HG02623 (cell line): Measurements from ENCODE around the gene HOXD9.

Experiments
- ATAC-seq: cut with Tn5 transposase; IDR thresholded peaks from one replicate; pipeline ENCODE4 v1.9.1; 2021; ENCODE audit warnings: moderate library complexity; ENCODE audit not compliant: unreplicated experiment

HOXD9 gene

DNA sequence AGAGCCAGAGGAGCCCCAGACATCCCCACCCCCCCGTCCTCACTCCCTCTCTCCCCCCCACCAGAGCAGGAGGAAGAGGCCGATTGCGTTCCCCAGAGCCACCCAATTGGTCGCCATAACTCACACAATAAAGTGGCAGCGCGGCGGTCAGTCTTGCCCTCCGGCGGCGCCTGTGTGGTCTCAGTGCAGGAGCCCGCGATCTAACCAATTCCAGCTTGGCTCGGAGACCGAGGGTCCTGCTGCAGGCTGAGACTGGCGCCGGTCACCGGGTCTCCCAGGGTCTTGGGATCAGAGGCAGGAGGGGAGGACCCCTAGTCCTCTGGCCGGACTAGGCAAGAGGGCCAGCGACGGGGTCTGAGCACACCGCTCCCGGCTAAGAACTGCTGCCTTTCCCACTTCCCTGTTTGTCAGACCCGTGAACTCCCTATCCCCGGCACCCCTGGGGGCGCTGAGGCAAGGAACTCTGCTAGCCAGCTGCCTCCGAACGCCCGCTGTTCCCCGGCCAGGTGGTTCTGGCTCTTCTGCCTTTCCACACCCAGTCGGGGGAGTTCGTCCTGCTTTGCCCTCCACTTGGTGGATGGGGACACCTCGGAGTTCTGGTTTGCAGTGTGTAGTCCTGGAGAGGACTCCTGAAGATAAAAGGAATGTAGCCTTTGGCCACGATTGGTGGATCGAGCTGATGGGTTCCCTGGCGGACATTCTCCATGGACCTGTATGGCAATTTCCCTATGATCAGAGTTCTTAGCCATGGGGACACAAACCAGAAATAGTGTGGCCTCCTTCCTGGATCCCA lies 24.0 kb upstream of the HOXD9 start:
- ATAC-seq, result no peak

DNA sequence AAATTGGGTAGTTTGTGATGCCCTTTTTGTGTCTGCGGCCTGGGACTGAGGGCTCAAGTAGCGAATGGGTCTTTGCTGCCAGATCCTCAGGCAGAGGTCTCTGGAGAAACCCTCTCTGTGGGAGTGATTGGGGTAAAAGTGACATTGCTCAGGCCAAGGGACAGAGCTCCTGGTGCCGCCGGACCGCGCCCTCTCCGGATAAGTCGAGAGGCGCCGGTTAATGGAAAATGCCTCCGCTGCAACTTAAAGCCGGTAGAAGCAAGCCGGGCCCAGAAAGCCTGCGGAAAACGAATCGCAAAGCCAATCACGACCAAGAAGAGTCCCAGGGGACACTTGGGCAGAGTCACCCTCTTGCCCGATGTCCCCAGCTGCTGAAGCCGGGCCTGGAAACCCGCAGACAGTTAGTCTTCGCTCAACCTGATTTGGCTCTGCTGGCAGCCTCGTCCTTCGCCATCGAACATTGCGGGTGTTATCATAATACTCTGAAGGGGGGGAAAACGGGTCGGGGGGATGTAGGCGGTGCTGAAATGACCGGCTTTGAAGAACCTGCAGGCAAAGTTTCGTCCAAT lies 23.3 kb upstream of the HOXD9 start:
- no peak for ATAC-seq

DNA sequence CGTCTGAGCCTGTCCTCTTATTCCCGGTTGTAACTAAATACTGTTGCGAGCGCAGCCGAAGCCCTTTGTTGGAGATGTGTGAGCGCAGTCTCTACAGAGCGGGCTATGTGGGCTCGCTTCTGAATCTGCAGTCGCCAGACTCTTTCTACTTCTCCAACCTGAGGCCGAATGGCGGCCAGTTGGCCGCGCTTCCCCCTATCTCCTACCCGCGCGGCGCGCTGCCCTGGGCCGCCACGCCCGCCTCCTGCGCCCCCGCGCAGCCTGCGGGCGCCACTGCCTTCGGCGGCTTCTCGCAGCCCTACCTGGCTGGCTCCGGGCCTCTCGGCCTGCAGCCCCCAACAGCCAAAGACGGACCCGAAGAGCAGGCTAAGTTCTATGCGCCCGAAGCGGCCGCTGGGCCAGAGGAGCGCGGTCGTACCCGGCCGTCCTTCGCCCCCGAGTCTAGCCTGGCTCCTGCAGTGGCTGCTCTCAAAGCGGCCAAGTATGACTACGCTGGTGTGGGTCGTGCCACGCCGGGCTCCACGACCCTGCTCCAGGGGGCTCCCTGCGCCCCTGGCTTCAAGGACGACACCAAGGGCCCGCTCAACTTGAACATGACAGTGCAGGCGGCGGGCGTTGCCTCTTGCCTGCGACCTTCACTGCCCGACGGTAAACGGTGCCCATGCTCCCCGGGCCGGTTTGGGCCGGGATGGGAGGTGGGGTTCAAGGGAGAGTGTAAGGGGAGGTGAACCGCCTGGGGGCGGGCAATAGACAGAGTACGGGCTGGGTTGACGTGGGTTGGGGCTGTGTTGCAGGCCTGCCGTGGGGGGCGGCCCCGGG lies 22.6 kb upstream of the HOXD9 start, which contains the start of gene HOXD12:
Gene HOXD12 (plus strand): TSS at position 68 of the 819 bp plus-strand sequence. CDS start 7 bp downstream, at position 75.
- no peak for ATAC-seq

DNA sequence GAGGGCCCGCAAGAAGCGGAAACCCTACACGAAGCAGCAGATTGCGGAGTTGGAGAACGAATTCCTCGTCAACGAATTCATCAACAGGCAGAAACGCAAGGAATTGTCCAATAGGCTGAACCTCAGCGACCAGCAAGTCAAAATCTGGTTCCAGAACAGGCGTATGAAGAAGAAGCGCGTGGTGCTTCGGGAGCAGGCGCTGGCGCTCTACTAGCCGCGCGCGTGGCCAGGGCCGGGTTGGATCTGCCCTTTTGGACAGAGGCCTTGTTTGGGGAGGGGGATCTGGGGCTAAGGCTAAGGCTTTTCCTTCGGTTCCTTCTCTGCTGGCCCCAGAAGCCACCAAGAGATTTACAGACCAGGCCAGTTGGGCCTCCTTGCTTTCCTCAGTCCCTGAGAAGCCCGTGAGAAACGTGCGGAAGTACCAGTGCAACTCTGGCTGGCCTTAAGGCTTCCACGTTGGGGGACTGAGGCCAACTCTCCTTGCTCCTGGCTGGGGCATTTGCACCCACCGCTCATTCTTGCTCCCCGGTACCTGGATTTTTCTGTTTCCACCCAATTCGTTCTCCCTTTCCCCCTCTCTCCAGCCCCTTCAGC lies 21.9 kb upstream of the HOXD9 start:
- ATAC-seq, result no peak

DNA sequence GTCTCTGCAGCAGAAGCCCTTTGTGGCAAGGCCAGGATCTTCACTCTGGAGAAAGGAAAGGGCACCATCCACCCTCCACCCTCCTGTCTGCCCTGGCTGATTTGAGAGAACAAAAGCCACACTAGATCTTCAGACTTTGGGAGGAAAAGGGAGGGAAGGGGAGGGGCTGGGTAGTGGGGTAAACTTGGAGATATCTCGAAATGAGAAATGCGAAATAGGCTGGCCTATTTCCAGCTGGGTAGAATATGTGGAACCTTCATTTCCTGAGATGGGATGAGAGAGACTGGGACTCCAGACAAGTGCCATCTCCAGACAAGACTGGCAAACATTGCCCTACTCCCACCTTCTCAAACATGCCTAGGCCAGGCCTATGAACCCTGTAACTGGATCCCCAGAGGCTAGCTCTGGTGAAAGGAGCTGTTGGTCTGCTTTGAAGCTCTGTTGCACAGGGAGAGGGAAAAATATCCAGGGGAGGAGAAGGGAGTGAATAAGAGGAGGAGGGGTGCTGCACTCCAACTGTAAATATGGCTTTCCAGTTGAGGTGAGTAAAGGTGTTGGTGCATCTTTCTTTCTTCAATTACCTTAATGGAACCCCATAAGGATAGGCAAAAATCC lies 21.2 kb upstream of the HOXD9 start:
- no peak for ATAC-seq

DNA sequence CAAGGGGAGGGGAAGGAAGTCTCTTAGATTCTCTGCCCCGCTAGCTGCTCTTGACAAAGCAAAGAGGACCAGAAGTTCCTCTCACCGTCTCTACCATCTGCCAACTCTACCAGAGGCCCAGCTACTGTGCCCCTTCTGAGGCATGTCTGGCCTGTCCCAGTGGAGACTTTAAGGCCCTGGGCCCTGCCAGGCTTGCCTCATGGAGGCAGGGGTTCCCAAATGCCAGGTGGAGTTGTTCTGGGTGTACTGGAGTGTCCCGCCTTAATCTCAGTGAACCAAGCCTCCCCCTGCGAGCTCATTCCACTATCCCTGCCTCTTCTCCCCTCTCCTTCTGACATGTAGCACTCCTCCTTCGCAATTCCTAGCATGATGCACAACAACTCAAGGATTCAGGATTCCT lies 20.7 kb upstream of the HOXD9 start:
- no peak for ATAC-seq

DNA sequence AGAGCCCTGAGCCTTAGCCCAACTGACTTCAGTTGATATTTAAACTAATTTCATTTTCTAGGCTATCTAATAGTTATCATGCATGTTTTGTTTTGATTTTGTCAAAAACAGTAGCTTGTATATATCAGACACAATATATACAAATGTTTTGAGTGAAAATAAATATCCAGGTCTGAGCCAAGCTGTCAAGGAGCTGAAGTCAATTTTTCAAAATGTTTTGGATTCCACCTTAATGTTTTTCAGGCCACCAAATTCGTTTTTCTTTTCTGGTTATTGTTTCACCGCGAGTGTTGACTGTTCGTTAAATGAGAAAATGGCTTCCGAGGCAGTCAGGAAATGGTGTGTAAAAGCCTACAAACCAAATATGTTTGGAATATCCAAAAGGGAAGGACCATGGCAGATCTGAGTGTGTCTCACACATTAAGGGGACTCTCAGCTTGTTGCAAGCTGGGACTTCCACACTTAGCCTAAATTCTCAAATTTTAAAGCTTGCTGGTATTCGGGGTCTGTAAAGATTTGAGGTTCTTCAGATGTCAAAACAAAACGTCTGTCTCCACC lies 20.1 kb upstream of the HOXD9 start:
- ATAC-seq, result no peak

DNA sequence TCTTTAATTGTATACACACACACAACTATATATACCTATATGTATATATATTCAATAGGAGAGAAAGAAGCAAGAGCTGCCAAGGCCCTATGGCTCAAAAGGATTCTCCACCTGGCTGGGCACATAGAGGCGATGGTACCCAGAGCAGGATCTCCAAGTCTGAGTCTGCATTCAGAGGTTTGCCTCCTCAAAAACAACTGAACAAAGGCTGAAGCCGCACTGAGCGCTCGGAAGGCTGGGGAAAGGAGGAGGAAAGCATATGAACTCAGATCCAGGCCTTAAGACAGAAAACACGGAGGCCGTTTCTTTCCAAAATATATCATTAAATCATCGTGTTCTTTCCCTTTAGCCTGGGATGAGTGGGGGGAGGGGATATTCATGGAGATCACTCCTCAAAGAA lies 19.3 kb upstream of the HOXD9 start:
- ATAC-seq, result no peak

DNA sequence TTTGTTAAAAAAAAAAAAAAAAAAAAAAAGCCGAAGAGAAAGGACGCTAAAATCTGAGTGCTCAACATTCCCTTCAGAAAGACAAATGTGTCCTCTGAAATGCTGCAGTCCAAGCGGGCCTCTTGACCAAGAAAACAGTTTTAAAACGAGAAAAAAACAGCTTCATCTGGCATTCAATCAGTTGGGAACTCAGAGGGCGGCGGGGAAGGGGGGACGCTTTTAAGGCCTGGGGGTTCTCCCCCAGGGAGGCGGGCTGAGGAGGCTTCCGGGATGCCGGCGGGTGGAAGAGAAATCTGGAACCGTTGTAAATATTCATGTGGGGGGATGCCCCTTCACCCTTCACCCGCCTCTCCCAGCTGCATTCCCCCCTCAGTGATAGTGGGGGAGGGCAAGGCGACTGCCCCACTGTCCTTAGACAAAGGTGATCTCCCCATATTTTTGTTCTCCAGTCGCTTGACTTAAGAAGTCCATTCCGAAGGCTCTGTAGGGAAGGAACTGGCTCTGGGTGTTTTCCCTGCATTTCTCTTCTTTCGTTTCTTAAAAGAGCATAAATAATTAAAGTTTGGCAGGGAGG lies 18.7 kb upstream of the HOXD9 start:
- no peak for ATAC-seq

DNA sequence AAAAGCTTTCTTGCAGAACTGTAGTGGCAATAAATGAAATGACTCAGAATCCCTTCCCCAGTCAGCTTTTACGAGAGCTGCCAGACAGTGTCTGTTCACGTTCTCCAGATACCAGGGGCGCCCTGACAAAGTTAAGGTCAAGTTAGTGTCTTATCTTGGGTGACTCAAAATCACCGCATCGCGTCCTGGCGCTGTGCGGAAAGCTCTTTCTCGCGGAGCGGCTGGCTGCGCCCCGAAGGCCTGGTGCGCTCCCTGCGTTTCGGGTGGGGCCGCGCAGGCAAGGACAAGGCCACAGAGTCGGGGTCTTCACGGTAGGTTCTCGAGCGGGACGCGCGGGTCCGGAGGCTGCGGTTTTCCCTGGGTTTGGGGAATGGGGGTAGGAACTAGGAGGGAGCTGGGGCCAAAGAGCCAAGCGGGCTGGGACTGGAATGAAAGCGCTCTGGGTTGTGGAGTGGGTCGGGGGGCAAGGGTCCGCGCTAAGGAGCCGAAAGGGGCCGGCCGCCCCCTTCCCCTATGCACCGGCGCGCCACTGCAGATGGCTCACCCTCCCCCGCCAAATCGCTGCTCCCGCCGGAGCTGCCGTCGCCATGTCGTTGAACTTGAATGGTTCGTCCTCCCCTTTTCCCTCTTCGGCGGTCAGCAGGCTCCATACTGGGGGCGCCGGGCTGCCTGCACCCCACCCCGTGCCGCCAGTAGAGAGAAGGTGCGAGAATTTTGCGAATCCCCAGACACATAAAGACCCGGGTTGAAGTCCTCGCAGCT lies 18.0 kb upstream of the HOXD9 start:
- ATAC-seq, result no peak

DNA sequence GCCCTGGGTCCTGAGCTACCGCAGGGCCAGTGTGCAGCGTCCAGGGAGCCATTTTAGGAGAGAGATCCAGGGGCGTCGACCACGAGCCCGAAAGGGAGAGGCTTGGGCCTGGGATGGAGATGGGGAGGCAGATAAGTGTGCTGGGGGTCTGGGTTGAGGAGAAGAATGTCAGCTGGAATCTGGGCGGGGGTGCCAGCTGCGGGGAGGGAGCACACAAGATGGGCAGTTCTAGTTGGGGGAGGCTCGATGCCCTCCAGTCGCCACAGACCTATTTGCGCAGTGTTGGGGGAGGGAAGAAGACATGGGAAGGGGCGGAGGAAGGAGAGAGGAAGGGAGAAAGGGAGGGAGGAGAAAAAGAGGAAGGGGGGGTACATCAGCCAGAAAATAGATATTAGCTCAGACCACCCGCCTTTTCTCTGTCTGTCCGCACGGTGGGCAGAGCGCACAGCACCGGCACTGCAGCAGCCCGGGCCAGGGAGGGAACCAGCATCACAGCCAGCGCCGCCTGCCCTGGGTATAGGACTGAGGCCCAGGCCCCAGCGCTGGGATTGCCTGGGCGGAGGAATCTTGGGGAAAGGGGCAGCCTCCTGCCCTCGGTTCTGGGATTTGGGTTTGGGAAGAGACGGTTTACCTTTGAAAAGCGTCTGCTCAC lies 17.3 kb upstream of the HOXD9 start:
- no peak for ATAC-seq

DNA sequence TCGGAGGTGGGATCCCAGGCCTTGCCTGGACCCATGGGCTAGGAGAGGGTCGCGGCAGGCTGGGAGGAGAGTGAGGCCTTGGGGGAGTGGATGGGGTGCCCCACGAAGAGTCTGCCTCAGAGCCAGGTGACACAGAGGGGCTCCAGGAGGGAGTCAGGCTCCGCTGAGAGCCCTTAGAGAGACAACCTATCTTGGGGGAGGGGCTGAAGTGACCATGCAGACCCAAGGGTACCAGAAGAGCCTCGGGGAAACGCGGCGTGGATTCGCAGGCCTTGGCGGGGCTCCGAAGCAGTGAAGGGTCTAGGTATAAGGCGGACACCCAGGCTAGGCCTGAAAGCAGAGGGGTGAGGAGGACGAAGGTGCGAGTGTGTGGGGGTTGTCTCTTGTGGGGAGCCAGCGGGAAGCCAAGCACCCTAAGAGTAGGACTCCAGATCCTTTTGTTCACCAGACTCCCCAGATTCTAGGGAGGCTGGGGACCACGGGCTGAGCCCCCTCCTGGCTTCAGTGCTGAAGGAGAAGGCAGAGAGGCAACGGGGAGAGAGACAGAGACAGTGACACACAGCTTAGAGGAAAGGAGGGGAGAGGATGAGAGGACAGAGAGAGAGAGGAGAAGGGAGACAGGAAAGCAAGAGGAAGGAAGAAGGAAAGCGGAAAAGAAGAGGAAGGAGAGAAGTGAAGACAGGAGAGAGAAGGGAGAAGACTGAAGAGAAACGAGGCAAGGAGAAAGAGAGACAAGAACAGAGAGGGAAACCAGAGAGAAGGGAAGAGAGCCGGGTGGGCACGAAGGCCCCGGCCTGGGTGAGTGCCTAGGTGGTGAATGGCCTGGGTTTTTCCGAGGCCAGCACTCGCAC lies 16.6 kb upstream of the HOXD9 start:
- no peak for ATAC-seq

DNA sequence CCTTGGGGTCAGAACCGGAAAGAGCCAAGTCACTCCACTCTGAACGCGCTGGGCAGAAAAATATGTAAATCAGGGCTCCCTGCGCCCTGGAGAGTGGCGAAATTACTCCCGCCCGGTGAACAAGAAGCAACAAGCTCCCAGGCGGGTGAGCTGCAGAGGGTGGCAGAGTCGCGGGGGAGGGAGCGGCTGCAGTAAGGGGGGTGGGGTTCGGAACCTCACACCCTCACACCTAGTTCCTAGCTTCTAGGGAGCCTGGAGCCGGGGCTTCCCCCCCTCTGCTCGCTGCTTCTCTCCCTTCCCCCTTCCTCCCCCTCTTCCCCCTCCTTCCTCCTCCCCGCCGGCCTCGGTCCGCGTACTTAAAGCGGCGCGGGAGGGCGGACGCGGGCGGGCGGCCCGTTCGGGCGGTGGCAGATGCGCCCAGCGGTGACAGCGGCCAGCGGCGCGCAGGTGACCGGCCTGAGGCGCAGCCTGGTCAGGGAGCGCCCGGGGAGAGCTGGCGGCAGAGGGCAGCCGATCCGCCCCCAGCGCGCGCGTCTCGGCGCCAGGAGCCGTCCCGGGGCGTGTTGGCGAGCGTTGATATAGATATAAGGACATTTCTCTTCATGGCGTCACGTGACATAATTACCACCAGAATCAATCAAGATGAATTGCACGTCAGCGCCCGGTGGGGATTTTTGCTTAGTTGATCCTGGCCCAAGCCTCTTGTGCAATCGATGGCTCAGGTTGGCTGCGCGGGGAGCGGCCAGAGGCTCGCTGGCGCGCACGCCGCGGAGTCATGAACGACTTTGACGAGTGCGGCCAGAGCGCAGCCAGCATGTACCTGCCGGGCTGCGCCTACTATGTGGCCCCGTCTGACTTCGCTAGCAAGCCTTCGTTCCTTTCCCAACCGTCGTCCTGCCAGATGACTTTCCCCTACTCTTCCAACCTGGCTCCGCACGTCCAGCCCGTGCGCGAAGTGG lies 15.7 kb upstream of the HOXD9 start, which contains the start of gene HOXD11:
Gene HOXD11 (plus strand): TSS at position 700 of the 959 bp plus-strand sequence. CDS start 76 bp downstream, at position 776.
- no peak for ATAC-seq

DNA sequence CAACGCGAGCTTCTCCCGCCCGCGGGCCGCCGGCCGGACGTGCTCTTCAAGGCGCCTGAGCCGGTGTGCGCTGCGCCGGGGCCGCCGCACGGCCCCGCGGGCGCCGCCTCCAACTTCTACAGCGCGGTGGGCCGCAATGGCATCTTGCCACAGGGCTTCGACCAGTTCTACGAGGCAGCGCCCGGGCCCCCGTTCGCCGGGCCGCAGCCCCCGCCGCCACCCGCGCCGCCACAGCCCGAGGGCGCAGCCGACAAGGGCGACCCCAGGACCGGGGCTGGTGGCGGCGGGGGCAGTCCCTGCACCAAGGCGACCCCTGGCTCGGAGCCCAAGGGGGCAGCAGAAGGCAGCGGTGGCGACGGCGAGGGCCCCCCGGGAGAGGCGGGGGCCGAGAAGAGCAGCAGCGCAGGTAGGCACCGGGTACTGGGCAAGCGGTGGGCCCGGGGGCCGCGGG lies 14.8 kb upstream of the HOXD9 start:
- no peak for ATAC-seq

DNA sequence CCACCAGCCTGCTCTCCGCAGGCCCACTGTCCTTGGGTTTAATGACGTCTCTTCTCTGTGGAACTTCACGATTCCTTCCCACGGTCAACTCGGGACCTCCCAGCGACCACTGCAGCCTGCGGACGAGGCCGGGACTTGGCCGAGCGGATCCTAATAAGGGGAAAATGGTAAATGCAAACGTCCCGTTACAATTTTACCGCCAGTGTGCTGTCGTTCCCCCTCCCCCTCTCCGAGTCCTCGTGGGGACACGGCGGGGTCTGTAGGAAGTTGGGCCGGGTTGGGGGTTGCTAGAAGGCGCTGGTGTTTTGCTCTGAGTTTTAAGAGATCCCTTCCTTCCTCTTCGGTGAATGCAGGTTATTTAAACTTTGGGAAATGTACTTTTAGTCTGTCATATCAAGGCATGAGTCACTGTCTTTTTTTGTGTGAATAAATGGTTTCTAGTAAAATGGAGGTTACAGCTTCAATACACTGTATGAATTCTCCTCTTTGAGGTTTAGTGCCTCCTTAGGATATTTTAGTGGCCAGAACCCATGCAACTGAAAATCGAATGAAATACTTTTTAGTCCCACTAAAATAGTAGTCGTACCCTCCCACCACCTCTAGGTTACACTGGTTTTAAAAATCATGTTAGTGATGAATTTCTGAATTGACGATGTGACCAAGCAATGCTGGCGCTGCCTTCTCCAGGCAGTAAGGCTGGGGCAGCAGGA lies 13.2 kb upstream of the HOXD9 start:
- ATAC-seq, result no peak

DNA sequence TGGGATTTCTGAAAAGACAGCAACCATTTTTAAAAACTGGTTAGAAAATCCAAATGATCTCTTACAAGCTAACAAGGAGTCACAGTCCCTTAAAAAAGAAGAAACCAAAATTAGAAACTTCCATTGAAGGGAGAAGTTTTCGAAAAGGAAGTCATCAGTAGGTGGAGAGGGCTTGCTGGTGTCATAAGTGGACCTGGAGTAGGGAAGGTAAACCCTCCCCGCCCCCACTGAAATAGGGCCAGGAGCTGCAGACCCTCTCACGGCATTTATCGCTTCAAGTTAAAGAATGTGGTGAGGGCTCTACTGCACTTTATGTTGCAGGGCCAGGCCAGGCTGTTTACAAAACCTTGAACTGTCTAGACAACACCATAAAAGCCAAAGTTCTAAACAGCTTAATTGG lies 12.6 kb upstream of the HOXD9 start:
- no peak for ATAC-seq
